ENCODE measurements around the gene PTK7. TPM values are rescaled to one million over a fixed set of nuclear protein-coding genes. Genes with fewer than 3 reads are reported as not detected.

PTK7 gene
- total and polyA plus RNA-seq, 2 of the 8 experiments (the other 6 are each of a cell fraction or from before 2014, with no cell fraction given): 110 to 138 TPM

DNA sequence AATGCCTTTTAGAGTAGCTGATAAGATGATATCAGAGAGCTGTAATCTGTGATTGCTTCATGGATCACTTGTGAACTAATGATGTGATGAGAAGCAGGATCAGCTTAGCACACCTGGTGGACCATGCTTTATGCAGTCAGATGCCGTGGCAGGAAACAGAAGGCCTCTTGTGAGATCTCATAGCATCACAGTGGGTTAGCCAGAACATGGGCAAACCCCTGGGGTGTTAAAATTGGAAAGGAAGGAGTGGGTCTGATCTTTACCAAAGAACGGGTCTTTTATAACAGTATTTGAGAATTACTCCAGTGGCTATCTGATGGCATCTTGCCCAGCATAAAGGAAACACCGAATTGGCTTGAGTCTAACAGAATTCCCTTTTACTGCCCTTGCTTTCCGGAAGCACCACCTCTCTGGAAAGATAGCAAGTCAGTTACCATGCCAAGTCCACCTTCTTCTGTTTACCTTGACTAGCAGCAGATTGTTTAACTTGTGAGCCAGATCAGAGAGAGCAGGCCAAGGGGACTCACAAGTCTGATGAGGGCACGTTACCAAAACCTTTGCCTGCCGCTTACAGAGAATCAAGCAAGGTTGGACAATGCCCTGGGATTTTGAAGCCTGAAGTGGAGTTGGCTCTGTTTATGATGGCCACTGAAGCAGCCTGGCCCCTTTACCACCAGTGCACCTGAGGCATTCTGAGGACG is 74.1 kb downstream of the PTK7 start (continued):
- TF ChIP-seq, protein P1, sequence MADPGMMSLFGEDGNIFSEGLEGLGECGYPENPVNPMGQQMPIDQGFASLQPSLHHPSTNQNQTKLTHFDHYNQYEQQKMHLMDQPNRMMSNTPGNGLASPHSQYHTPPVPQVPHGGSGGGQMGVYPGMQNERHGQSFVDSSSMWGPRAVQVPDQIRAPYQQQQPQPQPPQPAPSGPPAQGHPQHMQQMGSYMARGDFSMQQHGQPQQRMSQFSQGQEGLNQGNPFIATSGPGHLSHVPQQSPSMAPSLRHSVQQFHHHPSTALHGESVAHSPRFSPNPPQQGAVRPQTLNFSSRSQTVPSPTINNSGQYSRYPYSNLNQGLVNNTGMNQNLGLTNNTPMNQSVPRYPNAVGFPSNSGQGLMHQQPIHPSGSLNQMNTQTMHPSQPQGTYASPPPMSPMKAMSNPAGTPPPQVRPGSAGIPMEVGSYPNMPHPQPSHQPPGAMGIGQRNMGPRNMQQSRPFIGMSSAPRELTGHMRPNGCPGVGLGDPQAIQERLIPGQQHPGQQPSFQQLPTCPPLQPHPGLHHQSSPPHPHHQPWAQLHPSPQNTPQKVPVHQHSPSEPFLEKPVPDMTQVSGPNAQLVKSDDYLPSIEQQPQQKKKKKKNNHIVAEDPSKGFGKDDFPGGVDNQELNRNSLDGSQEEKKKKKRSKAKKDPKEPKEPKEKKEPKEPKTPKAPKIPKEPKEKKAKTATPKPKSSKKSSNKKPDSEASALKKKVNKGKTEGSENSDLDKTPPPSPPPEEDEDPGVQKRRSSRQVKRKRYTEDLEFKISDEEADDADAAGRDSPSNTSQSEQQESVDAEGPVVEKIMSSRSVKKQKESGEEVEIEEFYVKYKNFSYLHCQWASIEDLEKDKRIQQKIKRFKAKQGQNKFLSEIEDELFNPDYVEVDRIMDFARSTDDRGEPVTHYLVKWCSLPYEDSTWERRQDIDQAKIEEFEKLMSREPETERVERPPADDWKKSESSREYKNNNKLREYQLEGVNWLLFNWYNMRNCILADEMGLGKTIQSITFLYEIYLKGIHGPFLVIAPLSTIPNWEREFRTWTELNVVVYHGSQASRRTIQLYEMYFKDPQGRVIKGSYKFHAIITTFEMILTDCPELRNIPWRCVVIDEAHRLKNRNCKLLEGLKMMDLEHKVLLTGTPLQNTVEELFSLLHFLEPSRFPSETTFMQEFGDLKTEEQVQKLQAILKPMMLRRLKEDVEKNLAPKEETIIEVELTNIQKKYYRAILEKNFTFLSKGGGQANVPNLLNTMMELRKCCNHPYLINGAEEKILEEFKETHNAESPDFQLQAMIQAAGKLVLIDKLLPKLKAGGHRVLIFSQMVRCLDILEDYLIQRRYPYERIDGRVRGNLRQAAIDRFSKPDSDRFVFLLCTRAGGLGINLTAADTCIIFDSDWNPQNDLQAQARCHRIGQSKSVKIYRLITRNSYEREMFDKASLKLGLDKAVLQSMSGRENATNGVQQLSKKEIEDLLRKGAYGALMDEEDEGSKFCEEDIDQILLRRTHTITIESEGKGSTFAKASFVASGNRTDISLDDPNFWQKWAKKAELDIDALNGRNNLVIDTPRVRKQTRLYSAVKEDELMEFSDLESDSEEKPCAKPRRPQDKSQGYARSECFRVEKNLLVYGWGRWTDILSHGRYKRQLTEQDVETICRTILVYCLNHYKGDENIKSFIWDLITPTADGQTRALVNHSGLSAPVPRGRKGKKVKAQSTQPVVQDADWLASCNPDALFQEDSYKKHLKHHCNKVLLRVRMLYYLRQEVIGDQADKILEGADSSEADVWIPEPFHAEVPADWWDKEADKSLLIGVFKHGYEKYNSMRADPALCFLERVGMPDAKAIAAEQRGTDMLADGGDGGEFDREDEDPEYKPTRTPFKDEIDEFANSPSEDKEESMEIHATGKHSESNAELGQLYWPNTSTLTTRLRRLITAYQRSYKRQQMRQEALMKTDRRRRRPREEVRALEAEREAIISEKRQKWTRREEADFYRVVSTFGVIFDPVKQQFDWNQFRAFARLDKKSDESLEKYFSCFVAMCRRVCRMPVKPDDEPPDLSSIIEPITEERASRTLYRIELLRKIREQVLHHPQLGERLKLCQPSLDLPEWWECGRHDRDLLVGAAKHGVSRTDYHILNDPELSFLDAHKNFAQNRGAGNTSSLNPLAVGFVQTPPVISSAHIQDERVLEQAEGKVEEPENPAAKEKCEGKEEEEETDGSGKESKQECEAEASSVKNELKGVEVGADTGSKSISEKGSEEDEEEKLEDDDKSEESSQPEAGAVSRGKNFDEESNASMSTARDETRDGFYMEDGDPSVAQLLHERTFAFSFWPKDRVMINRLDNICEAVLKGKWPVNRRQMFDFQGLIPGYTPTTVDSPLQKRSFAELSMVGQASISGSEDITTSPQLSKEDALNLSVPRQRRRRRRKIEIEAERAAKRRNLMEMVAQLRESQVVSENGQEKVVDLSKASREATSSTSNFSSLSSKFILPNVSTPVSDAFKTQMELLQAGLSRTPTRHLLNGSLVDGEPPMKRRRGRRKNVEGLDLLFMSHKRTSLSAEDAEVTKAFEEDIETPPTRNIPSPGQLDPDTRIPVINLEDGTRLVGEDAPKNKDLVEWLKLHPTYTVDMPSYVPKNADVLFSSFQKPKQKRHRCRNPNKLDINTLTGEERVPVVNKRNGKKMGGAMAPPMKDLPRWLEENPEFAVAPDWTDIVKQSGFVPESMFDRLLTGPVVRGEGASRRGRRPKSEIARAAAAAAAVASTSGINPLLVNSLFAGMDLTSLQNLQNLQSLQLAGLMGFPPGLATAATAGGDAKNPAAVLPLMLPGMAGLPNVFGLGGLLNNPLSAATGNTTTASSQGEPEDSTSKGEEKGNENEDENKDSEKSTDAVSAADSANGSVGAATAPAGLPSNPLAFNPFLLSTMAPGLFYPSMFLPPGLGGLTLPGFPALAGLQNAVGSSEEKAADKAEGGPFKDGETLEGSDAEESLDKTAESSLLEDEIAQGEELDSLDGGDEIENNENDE (IDR thresholded peaks at IDR 0.05; ENCODE audit: insufficient replicate concordance, low read length): no peak
- TF ChIP-seq SIX5 (IDR thresholded peaks at IDR 0.05; ENCODE audit: low read depth, low read length): no peak
- no peak for TF ChIP-seq KDM4A (IDR thresholded peaks at IDR 0.05; ENCODE audit: low read depth, low read length, severe bottlenecking)
- TF ChIP-seq, protein P2, sequence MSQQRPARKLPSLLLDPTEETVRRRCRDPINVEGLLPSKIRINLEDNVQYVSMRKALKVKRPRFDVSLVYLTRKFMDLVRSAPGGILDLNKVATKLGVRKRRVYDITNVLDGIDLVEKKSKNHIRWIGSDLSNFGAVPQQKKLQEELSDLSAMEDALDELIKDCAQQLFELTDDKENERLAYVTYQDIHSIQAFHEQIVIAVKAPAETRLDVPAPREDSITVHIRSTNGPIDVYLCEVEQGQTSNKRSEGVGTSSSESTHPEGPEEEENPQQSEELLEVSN (IDR thresholded peaks at IDR 0.05): no peak
- no peak for TF ChIP-seq KDM1A (IDR thresholded peaks at IDR 0.05; ENCODE audit: borderline replicate concordance, low read length)
- TF ChIP-seq, protein P3, sequence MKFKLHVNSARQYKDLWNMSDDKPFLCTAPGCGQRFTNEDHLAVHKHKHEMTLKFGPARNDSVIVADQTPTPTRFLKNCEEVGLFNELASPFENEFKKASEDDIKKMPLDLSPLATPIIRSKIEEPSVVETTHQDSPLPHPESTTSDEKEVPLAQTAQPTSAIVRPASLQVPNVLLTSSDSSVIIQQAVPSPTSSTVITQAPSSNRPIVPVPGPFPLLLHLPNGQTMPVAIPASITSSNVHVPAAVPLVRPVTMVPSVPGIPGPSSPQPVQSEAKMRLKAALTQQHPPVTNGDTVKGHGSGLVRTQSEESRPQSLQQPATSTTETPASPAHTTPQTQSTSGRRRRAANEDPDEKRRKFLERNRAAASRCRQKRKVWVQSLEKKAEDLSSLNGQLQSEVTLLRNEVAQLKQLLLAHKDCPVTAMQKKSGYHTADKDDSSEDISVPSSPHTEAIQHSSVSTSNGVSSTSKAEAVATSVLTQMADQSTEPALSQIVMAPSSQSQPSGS (IDR thresholded peaks at IDR 0.05; ENCODE audit: low read length): no peak
- no peak for TF ChIP-seq TBP (IDR thresholded peaks at IDR 0.05; ENCODE audit: low read depth, low read length)
- no peak for TF ChIP-seq KDM5A (IDR thresholded peaks at IDR 0.05; ENCODE audit: low read length)
